ENCODE measurements around the gene TNNC1. TPM values are rescaled to one million over a fixed set of nuclear protein-coding genes. Genes with fewer than 3 reads are reported as not detected.

TNNC1 gene
- total RNA-seq, 1 donor from 2014 or later: 0.67 TPM

DNA sequence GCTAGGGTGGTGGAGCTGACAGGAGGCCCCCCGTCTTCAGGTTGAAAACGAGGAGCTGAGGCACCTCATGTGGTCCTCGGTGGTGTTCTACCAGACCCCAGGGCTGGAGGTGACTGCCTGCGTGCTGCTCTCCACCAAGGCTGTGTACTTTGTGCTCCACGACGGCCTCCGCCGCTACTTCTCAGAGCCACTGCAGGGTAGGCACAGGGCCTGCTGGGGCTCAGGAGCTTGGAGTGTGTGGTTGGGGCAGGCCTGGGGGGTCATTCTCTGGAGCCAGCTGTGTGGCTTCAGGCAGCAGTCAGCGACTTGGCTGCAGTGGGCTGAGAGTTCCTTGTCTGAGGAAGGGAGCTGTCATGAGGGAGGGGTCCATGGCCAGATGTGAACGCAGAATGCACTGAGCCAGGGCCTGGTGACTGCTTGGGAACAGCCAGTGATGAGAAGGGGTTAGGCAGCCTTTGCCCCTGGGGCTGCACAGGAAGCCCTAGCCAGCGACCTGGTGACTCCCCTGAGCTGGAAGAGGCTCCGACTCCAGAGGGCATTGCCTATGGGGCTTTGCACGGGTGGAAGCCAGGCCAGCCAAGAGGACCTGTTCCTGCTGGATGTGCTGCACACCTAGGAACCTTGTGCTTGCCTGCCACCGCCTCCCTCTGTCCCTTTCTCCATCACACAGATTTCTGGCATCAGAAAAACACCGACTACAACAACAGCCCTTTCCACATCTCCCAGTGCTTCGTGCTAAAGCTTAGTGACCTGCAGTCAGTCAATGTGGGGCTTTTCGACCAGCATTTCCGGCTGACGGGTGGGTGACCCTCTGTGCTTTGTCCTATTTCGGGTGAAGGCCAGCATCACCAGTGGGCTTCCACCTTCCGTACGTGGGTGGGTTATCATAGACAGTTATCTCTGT lies 36.4 kb upstream of the TNNC1 start:
- no peaks in the 10 kb centered on the region for H3K4me1 Mint-ChIP-seq (ENCODE audit: low read depth)

DNA sequence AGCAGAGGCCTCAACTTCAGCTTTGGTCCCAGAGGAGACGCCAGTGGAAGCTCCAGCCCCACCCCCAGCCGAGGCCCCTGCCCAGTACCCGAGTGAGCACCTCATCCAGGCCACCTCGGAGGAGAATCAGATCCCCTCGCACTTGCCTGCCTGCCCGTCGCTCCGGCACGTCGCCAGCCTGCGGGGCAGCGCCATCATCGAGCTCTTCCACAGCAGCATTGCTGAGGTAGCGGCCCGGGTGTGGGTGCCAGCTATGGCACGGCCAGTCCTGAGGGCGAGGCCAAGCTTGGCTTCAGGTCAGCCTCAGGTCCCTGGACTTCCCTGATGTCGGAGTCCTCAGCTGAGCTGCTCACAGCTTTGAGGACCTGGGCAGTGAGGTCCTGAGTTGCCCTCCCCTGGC lies 35.6 kb upstream of the TNNC1 start:
- no peak overlapping the region for H3K27ac Mint-ChIP-seq
- intact Hi-C loops (cut with micrococcal nuclease): no loop called here
- no peak for DNase-seq (ENCODE audit: low spot score)
- H3K4me3 Mint-ChIP-seq: no peak overlapping the region
- no peaks in the 10 kb centered on the region for H3K4me1 Mint-ChIP-seq (ENCODE audit: low read depth)
- no peaks in the 10 kb centered on the region for H3K27me3 Mint-ChIP-seq (ENCODE audit: insufficient read depth)
- H3K9me3 Mint-ChIP-seq: no peaks in the 10 kb centered on the region
- H3K36me3 Mint-ChIP-seq (ENCODE audit: low read depth): peaks cover 7% of the 10 kb centered on the region

More for the DNA sequence above, 36.4 kb upstream of the TNNC1 start:
- peaks cover 7% of the 10 kb centered on the region for H3K36me3 Mint-ChIP-seq (ENCODE audit: low read depth)
- DNase-seq (ENCODE audit: low spot score): no peak
- H3K27ac Mint-ChIP-seq: no peak overlapping the region
- no peaks in the 10 kb centered on the region for H3K9me3 Mint-ChIP-seq
- H3K27me3 Mint-ChIP-seq (ENCODE audit: insufficient read depth): no peaks in the 10 kb centered on the region
- intact Hi-C loops (cut with micrococcal nuclease): no loop called here
- no peak overlapping the region for H3K4me3 Mint-ChIP-seq

DNA sequence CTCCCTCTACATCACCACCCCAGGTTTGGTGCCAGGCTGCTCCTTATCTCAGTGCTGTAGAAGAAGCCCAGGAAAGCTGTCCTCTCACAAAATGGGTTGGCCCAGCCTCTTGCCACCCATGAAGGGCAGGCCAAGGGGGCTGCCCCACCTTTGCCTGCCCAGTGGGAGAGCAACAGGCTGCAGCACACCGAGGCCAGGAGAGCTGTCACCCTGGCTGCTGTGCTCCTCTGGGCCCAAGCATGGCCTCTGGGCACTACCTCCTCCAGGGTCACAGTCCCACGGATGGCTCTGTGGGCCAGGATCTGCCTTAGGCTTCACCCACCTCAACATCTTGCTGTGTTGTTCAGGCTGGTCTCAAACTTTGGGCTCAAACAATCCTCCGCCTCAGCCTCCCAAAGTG lies 34.9 kb upstream of the TNNC1 start:
- H3K36me3 Mint-ChIP-seq (ENCODE audit: low read depth): peaks cover 7% of the 10 kb centered on the region
- intact Hi-C loops (cut with micrococcal nuclease): no loop called here
- H3K27ac Mint-ChIP-seq: no peak overlapping the region
- H3K9me3 Mint-ChIP-seq: no peaks in the 10 kb centered on the region
- no peaks in the 10 kb centered on the region for H3K27me3 Mint-ChIP-seq (ENCODE audit: insufficient read depth)
- DNase-seq (ENCODE audit: low spot score): no peak
- no peaks in the 10 kb centered on the region for H3K4me1 Mint-ChIP-seq (ENCODE audit: low read depth)
- no peak overlapping the region for H3K4me3 Mint-ChIP-seq

DNA sequence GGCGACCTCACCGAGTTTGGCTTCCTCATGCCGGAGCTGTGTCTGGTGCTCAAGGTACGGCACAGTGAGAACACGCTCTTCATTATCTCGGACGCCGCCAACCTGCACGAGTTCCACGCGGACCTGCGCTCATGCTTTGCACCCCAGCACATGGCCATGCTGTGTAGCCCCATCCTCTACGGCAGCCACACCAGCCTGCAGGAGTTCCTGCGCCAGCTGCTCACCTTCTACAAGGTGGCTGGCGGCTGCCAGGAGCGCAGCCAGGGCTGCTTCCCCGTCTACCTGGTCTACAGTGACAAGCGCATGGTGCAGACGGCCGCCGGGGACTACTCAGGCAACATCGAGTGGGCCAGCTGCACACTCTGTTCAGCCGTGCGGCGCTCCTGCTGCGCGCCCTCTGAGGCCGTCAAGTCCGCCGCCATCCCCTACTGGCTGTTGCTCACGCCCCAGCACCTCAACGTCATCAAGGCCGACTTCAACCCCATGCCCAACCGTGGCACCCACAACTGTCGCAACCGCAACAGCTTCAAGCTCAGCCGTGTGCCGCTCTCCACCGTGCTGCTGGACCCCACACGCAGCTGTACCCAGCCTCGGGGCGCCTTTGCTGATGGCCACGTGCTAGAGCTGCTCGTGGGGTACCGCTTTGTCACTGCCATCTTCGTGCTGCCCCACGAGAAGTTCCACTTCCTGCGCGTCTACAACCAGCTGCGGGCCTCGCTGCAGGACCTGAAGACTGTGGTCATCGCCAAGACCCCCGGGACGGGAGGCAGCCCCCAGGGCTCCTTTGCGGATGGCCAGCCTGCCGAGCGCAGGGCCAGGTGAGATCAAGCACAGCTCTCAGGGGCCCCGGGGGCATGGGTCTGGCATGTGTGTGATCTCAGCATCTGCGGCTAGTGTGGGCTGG lies 34.2 kb upstream of the TNNC1 start:
- Mint-ChIP-seq H3K27ac (no peak overlapping the region), H3K36me3 (ENCODE audit: low read depth) (peaks cover 7% of the 10 kb centered on the region), H3K4me3 (no peak overlapping the region), H3K4me1 (ENCODE audit: low read depth) (no peaks in the 10 kb centered on the region), H3K9me3 (no peaks in the 10 kb centered on the region), H3K27me3 (ENCODE audit: insufficient read depth) (no peaks in the 10 kb centered on the region)
- no peak for DNase-seq (ENCODE audit: low spot score)
- intact Hi-C loops (cut with micrococcal nuclease): no loop called here

DNA sequence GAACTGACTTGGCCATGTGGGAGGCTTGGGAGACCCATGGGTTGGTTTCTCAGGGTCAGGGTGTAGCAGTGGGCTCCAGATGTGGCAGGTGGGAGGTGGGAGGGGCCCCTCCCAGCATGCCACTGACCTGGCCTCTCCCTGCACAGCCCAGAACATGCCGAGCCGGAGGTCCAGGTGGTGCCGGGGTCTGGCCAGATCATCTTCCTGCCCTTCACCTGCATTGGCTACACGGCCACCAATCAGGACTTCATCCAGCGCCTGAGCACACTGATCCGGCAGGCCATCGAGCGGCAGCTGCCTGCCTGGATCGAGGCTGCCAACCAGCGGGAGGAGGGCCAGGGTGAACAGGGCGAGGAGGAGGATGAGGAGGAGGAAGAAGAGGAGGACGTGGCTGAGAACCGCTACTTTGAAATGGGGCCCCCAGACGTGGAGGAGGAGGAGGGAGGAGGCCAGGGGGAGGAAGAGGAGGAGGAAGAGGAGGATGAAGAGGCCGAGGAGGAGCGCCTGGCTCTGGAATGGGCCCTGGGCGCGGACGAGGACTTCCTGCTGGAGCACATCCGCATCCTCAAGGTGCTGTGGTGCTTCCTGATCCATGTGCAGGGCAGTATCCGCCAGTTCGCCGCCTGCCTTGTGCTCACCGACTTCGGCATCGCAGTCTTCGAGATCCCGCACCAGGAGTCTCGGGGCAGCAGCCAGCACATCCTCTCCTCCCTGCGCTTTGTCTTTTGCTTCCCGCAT lies 33.4 kb upstream of the TNNC1 start:
- no peak for DNase-seq (ENCODE audit: low spot score)
- intact Hi-C loops (cut with micrococcal nuclease): no loop called here
- H3K27ac Mint-ChIP-seq: no peak overlapping the region
- H3K4me1 Mint-ChIP-seq (ENCODE audit: low read depth): no peaks in the 10 kb centered on the region
- peaks cover 8% of the 10 kb centered on the region for H3K36me3 Mint-ChIP-seq (ENCODE audit: low read depth)
- H3K9me3 Mint-ChIP-seq: no peaks in the 10 kb centered on the region
- no peak overlapping the region for H3K4me3 Mint-ChIP-seq
- no peaks in the 10 kb centered on the region for H3K27me3 Mint-ChIP-seq (ENCODE audit: insufficient read depth)

DNA sequence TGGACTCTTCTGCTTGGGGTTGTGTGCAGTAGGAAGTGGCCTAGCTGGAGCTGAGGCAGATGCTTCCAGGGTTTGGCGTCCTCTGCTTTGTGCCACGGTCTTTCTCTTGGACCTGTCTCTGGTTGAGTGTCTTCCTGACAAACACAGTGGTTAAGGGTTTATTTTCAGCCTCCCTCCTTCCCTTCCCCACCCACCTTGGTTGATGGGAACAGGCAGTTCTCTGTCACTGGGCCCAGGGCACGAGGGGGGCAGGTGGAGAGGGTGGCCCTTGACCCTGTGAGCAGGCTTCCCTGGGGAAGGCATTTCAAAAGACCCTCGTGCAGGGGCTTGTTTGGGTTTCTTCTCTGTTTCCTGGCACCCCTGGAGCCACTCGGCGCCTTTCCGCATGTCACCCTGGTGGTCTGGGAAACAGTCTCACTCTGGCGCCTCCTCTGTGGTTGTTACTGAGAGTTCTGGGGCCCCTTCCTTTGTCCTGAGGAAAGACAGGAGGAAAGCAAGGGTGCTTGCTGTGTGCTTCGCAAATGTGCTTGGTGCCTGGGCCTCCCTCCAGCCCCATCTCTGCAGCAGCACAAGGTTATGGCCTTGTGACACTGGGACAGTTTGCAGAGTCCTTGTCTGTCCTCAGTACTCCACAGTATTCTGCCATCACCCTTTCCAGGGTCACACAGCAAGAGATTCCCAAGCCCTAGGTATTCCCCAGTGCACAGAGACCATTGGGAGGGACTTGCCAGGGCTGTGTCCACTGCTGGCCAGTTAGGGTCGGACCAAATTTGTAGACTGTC lies 31.0 kb upstream of the TNNC1 start:
- Mint-ChIP-seq H3K27ac (peak overlapping the region; percentile 44), H3K9me3 (no peaks in the 10 kb centered on the region)
- intact Hi-C loops (cut with micrococcal nuclease): no loop called here

DNA sequence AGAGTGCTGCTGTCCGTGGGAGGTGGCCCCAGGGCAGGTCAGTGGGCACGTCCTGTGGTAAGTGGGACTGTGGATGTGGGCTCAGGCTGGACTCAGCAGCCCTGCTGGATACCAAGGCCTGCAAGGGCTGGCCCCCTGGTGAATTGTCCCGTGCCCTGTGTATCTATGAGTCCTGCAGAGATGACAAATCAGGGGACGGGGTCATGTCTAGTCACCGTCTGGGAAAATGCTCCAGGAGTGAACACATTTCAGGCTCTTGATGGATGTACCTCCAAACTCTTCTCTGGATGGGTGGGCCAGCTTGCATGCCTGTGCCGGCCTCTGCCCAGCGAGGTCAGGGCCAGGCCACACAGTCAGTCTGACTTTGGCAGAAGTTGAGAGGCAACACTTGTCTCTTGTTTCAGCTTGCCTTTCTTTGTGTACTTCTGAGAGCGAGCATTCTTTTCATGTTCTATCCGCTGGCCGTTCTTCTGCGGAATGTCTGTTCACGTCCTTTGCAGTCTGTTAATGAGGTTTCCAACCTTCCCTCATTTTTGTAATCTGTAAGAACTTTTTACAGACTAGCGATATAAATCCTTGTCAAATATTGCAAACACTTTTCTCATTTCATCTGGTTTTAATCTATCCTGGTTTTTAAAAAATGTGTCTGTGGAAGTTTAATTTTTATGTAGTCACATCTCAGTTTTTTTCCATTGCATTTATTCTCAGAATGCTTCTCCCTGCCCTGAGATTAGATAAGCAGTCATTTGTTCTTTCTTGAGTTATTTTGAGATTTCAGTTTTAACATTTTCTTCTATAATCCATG lies 29.9 kb upstream of the TNNC1 start:
- H3K27ac Mint-ChIP-seq: no peak overlapping the region
- no peaks in the 10 kb centered on the region for H3K27me3 Mint-ChIP-seq (ENCODE audit: insufficient read depth)
- no peaks in the 10 kb centered on the region for H3K9me3 Mint-ChIP-seq
- H3K36me3 Mint-ChIP-seq (ENCODE audit: low read depth): peaks cover 17% of the 10 kb centered on the region
- no peak for DNase-seq (ENCODE audit: low spot score)
- no peaks in the 10 kb centered on the region for H3K4me1 Mint-ChIP-seq (ENCODE audit: low read depth)
- intact Hi-C loops (cut with micrococcal nuclease): no loop called here
- H3K4me3 Mint-ChIP-seq: no peak overlapping the region

More for the DNA sequence above, 31.0 kb upstream of the TNNC1 start:
- Mint-ChIP-seq H3K4me3 (no peak overlapping the region), H3K36me3 (ENCODE audit: low read depth) (peaks cover 16% of the 10 kb centered on the region), H3K27me3 (ENCODE audit: insufficient read depth) (no peaks in the 10 kb centered on the region), H3K4me1 (ENCODE audit: low read depth) (no peaks in the 10 kb centered on the region)
- no peak for DNase-seq (ENCODE audit: low spot score)

DNA sequence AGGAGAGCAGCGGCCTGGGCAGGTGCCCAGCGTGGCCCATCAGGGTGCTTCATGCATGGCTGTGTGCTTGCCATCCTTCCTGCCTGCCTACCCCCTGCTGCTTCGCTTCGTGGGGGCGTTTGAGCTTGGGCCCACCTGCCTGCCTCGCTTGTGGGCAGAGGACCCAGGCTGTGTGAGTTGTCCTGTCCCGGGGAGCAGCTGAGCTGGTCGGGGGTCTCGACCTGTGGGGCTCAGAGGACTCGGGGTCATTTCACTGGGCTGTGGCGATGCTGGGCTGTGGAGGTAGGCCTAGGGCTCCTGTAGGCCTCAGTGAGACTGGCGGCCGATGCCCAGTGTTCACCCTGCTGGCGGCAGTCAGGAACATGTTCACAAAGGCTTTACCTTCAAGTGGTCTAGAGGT lies 29.2 kb upstream of the TNNC1 start:
- DNase-seq (ENCODE audit: low spot score): no peak
- no peaks in the 10 kb centered on the region for H3K9me3 Mint-ChIP-seq
- no peak overlapping the region for H3K4me3 Mint-ChIP-seq
- no peaks in the 10 kb centered on the region for H3K27me3 Mint-ChIP-seq (ENCODE audit: insufficient read depth)
- H3K36me3 Mint-ChIP-seq (ENCODE audit: low read depth): peaks cover 21% of the 10 kb centered on the region
- H3K4me1 Mint-ChIP-seq (ENCODE audit: low read depth): no peaks in the 10 kb centered on the region
- H3K27ac Mint-ChIP-seq: no peak overlapping the region
- intact Hi-C loops (cut with micrococcal nuclease): no loop called here

DNA sequence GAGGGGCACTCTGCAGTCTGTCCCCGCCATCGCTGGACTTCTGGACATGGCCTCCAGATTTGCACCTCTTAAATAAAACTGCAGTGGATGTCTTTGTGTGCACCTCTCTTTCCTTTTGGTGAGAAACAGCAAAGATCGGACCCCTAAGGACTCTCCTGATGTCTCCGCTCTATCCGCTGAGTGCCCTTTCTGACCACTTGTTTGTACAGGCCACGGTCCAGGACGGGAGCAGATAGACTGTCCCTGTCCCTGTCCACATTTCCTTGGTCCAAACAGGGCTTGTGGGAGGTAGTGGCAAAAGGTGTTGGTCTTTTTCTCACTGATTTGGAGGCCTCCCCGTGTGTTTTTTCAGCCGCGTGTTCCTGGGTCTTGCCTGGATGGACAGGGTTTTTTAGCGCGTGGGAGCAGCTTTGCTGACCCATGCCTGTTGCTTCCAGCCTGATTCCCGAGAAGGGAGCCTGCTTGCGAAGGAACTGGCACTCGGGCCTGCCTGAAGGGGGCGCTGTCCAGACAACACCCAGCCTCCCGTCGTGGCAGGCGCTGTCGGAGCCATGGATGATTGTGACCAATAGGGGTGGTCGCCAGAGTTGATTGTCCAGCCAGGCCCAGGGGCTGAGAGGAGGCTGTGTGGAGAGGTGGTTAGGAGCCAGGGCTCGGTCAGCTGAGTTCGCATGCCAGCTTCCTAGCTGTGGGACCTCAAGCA lies 28.1 kb upstream of the TNNC1 start:
- Mint-ChIP-seq H3K4me1 (ENCODE audit: low read depth) (no peaks in the 10 kb centered on the region), H3K27ac (no peak overlapping the region), H3K4me3 (no peak overlapping the region), H3K36me3 (ENCODE audit: low read depth) (peaks cover 20% of the 10 kb centered on the region), H3K27me3 (ENCODE audit: insufficient read depth) (no peaks in the 10 kb centered on the region), H3K9me3 (no peaks in the 10 kb centered on the region)
- intact Hi-C loops (cut with micrococcal nuclease): no loop called here
- no peak for DNase-seq (ENCODE audit: low spot score)

DNA sequence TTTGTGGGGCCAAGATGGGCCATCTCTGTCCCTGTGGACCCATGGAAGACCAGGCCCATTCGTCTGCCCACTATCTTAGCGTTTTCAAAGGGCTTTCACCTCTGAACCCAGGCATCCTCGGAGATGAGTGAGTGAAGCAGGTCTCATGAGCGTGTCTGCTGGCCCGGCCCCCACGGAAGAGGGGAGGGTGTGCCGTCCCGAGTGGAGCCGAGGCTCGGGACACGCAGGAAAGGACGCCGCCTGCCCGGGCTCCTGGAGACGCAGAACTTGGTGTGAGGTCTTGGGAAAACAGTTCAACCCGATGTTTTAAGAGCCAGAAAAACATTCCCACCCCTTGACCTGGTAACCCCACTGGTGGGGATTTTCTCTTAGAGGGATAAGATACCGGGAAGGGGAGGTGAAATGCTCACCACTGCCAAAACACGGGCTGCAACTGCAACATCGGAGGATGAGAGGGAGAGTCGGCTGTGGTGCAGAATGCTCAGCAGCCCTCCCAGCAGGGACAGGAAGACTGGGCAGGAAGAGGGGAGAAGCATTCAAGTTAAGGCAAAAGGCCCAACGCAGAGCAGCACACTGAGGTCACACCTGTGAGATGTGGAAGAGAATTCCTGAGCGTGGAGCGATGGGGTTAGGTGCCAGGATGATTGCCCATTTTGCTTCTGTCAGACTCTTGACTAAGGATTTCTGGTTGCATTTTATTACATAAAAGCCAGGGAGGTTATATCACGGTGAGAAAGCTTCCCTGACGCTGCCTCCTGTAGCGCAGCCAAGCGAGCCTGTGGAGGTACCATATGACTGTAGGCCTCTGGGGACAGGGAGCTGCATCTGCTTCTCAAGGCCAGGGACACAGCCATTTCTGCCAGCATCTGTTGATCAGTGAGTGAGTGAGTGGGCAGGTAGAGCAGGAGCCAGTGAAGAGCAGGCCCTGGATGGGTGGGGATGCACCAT lies 27.2 kb upstream of the TNNC1 start:
- Mint-ChIP-seq H3K4me3 (no peak overlapping the region), H3K4me1 (ENCODE audit: low read depth) (no peaks in the 10 kb centered on the region), H3K36me3 (ENCODE audit: low read depth) (peaks cover 20% of the 10 kb centered on the region), H3K27me3 (ENCODE audit: insufficient read depth) (no peaks in the 10 kb centered on the region), H3K9me3 (no peaks in the 10 kb centered on the region), H3K27ac (no peak overlapping the region)
- intact Hi-C loops (cut with micrococcal nuclease): no loop called here
- no peak for DNase-seq (ENCODE audit: low spot score)

All from activated T-helper 1 cell treated with anti-CD3 and anti-CD28 coated beads, Interleukin-12 subunit alpha, Interleukin-12 subunit beta, Interleukin-2, Interleukin-4 antibody, amounts not matched to agents 30 ng/mL and 10 ng/mL and 1 ng/mL, durations not matched to agents 14 hours and 24 hours and 36 hours (primary cell).